HG03039 (cell line): Measurements from ENCODE around the gene ZFAND3.

Source experiments
- ATAC-seq: cut with Tn5 transposase; IDR thresholded peaks from one replicate; pipeline ENCODE4 v1.9.1; 2021; ENCODE audit warnings: mild to moderate bottlenecking, moderate library complexity; ENCODE audit not compliant: unreplicated experiment

The ZFAND3 gene

DNA sequence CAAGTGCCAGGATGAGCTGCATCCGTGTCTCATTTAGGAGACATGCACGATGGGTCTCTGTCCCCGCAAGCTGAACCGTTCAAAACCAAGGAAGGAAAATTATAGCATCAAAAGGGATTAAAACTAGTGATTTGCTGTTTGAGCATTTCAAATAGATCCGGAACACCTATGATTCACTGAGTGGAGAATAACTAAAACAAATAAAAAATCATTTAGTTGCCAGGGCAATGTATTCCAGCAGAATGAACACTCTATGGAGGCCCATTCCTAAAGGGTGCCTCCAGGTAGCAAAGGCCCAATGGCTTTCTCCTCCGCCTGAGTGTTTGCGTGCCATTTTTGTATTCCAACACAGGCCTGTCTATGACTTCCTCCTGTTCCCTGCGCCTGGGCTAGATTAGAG, 354.8 kb downstream of the ZFAND3 start:
- no peak for ATAC-seq

- ATAC-seq: no peak
Observed at GRCh38 chr6:38174806-38175495, 355.4 kb downstream of the ZFAND3 start.

DNA sequence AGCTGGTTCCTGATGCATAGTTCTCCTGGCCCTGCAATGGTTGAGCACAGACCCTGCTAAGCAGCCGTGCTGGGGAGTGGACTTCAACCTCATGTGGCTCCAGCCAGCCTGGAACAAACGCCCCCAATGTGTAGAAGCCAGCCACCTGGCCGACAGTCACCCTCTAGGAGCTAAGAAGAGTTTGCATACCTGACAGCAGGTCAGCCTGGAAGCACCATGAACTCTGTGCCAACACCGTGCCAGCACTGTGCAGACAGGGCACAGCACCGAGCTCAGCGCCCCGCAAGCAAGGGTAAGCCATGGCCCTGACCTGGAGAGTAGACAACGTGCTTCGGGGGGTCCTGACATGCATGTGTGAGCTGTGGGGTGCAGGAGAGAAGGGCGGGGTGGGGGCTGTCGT, 356.3 kb downstream of the ZFAND3 start:
- ATAC-seq: no peak

GRCh38 chr6:38176797-38177751, 357.5 kb downstream of the ZFAND3 start:
- no peak for ATAC-seq

DNA sequence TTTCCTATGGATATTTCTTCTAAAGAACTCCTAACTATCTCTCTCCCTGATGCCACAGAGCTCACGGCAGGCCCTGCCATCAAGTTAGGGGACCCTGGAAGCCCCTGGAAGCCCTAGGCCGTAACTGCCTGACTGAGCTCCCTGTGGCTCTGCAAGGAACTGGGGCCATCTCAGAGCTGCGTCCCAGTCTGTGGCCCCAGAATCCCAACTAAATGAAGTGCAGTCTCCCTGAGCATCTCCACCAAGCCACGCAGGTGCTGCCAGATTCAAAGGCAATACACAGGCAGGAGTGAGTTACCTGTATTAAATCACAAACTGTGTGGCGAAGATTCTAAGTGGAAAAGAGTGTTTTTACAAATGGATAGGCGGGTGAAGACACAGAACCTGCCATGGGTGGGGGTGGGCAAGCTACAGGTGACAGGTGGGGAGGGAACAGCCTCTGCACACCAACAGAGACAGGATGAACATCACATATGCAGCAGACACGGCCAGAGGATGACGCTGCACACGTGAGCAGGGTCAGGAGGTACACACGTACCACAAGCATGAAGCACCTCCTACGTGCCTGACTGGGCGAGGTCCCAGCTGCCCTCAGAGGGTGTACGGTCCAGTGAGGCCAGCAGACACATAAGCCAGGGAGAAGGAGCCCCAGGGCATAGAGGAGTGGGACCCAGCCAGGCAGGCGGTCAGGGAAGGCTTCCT, 358.5 kb downstream of the ZFAND3 start:
- no peak for ATAC-seq

GRCh38 chr6:38178584-38178886, 359.0 kb downstream of the ZFAND3 start:
- no peak for ATAC-seq

GRCh38 chr6:38179300-38179699, 359.8 kb downstream of the ZFAND3 start:
- ATAC-seq: no peak

- ATAC-seq: no peak
Observed at GRCh38 chr6:38179794-38180430, 360.4 kb downstream of the ZFAND3 start.

- no peak for ATAC-seq
Observed at GRCh38 chr6:38180586-38180985, 361.1 kb downstream of the ZFAND3 start.

GRCh38 chr6:38182426-38182825, 362.9 kb downstream of the ZFAND3 start:
- ATAC-seq: no peak

DNA sequence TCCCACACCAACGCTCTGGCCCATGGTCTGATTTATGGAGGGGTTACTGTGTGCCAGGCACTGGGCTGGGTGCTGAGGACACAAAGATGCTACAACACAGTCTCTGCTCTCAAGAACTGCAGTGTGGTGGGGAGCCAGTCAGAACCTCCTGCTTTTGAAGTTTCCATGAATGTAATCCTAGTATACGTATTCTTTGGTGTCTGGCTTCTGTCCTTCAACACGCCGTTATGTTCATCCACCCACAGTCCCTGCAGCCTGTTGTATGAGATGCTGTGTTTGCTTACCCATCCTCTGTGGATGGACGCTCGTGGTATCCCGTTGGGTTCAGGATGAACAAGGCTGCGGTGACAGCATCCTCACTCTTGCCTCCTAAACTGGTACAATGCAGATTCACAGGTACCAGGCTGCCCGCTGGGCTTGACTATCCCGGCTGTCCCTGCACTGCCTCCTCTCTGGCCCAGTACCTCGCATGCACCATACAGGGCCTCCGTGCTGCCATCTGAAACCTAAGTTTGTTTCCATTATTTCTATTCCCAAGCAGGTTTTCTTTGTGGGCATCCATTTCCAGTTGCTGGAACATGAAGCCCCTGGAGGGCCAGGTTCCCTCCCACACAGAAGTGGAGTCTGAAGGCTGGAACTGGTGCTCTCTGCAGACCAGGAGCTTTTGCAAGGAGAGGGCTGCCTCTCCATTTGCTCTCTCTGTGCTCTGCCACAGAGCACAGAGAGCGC, 364.5 kb downstream of the ZFAND3 start:
- ATAC-seq: no peak

GRCh38 chr6:38184585-38185080, 365.1 kb downstream of the ZFAND3 start:
- ATAC-seq: no peak

- ATAC-seq: no peak
Observed at GRCh38 chr6:38185244-38185643, 365.7 kb downstream of the ZFAND3 start.

- ATAC-seq: no peak
Observed at GRCh38 chr6:38185752-38186151, 366.2 kb downstream of the ZFAND3 start.

- no peak for ATAC-seq
Observed at GRCh38 chr6:38187325-38187724, 367.8 kb downstream of the ZFAND3 start.

- ATAC-seq: no peak
Observed at GRCh38 chr6:38187811-38188590, 368.5 kb downstream of the ZFAND3 start.

DNA sequence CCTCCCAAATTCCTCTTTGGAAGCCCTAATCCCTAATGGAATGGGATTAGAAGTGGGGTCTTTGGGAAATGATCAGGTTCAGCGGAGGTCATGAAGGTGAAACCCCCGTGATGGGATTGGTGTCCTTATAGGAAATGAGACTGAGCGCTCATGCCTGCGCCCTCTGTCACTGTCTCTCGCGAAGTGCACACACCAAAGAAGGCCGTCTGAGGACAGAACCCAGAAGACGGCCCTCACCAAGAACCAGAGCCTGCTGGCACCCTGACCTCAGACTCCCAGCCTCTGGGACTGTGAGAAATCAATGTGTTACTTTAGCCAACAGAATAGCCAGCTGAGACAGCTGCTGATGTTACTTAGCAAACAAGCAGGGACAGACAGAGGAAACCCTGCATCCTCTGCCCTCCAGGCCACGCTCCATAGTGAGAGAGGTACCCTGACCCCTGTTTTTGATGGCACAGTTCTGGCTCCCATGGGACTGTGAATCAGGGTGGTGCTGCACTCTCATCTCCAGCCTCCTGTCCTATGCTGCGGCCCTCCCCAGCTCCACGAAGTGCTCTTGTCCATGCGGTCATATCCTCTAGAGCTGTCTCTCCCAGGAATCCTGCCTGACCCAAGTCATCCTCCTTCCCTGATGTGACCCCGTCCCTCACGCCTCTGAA, 369.3 kb downstream of the ZFAND3 start:
- ATAC-seq: no peak

- ATAC-seq: no peak
Observed at GRCh38 chr6:38191418-38191817, 371.9 kb downstream of the ZFAND3 start.

DNA sequence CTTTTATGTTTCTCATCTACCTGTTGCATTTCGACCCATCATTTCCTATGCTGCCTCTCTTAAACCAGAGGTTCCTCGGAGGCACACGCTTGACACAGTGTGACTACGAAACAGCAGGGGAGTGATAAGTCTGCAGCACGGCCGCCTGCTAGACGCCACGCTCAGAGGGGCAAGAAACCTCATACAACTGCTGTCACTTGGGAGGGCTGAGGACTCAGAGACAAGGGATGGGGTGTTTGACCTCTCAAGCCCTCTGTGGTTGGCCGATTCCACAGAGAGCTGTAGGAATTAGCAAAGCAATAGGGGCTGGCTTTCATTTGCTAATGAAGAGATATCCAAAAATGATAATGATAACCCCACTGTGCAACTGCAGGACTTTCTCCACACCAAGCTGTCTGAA, 372.5 kb downstream of the ZFAND3 start:
- ATAC-seq: no peak
